Body of pancreas (tissue), 4 donors: ENCODE results near the gene GFY.
"Not testable (repeated sequence)": the region's sequence is repeated elsewhere in the genome, so short reads cannot be mapped to it uniquely, and the experiment has no call there.

Experiments
- POLR2A ChIP-seq, 3 donors: fragments of 450-650 bp; IDR thresholded peaks; one replicate each; pipeline ENCODE4 v1.6.1; 2016; ENCODE audit warnings: antibody characterized with exemption in 3 of 3, mild to moderate bottlenecking in 2 of 3
- TF ChIP-seq, protein P1 (sequence below), 7 experiments: fragments of 450-650 bp in 4 of 7; fragments of 200-600 bp in 3 of 7; sonication (generic) in 3 of 7; IDR thresholded peaks; one replicate each; pipeline ENCODE4 v1.5.1; 2016 to 2019; ENCODE audit warnings: antibody characterized with exemption in 7 of 7

DNA sequence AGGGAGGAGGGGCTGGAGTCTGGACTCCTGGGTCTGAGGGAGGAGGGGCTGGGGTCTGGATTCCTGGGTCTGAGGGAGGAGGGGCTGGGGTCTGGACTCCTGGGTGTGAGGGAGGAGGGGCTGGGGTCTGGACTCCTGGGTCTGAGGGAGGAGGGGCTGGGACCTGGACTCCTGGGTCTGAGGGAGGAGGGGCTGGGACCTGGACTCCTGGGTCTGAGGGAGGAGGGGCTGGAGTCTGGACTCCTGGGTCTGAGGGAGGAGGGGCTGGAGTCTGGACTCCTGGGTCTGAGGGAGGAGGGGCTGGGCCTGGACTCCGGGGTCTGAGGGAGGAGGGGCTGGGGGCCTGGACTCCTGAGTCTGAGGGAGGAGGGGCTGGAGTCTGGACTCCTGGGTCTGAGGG is 35.9 kb downstream of the GFY start:
- TF ChIP-seq, protein P1, sequence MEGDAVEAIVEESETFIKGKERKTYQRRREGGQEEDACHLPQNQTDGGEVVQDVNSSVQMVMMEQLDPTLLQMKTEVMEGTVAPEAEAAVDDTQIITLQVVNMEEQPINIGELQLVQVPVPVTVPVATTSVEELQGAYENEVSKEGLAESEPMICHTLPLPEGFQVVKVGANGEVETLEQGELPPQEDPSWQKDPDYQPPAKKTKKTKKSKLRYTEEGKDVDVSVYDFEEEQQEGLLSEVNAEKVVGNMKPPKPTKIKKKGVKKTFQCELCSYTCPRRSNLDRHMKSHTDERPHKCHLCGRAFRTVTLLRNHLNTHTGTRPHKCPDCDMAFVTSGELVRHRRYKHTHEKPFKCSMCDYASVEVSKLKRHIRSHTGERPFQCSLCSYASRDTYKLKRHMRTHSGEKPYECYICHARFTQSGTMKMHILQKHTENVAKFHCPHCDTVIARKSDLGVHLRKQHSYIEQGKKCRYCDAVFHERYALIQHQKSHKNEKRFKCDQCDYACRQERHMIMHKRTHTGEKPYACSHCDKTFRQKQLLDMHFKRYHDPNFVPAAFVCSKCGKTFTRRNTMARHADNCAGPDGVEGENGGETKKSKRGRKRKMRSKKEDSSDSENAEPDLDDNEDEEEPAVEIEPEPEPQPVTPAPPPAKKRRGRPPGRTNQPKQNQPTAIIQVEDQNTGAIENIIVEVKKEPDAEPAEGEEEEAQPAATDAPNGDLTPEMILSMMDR (IDR thresholded peaks at IDR 0.05), result not testable (repeated sequence)
- TF ChIP-seq POLR2A (IDR thresholded peaks at IDR 0.05), result not testable (repeated sequence)
